AG04450 (cell line): ENCODE data around the gene HACD4. TPM values are rescaled to one million over a fixed set of nuclear protein-coding genes. Genes with fewer than 3 reads are reported as not detected.

Experiments
- CTCF ChIA-PET: fragments of 300-600, 350-600 bp; formaldehyde crosslinking; extraction: SDS; loops from one replicate; lab custom pipeline; 2022; ENCODE audit warnings: antibody characterized with exemption, inconsistent platforms; lab: Charles Lee
- POLR2A ChIA-PET: fragments of 350-600 bp; formaldehyde crosslinking; extraction: SDS; loops from one replicate; lab custom pipeline; 2021; ENCODE audit warnings: antibody characterized with exemption, inconsistent platforms; lab: Yijun Ruan, JAX
- DNase-seq: peaks from one replicate; pipeline ENCODE4 v3.0.0-alpha.2; 2011; ENCODE audit warnings: low read depth, low spot score
- H3K27ac ChIP-seq: one replicate; pipeline ENCODE4 v1.5.1; 2012; ENCODE audit warnings: low read depth, low read length, control low read depth
- H3K27me3 ChIP-seq: one replicate; pipeline ENCODE4 v1.6.0; 2012; ENCODE audit warnings: low read length; ENCODE audit not compliant: control insufficient read depth, insufficient read depth
- H3K4me3 ChIP-seq: 2 replicates; pipeline ENCODE4 v1.5.1; 2011; ENCODE audit warnings: mild to moderate bottlenecking, low read depth, low read length, control low read depth
- H3K9me3 ChIP-seq: 2 replicates; pipeline ENCODE4 v1.5.1; 2012; ENCODE audit warnings: low read length; ENCODE audit not compliant: control insufficient read depth, insufficient read depth
- CTCF ChIP-seq: IDR thresholded peaks from 2 replicates; pipeline ENCODE4 v1.5.1; 2011; ENCODE audit warnings: low read depth, low read length, control low read depth, inconsistent platforms
- polyA plus RNA-seq: library from polyadenylated mRNA; depleted of rRNA; stranded (reverse); fragments of >200 nt; gene quantifications from 2 replicates; pipeline ENCODE4 v1.2.3, GENCODE V29; 2011

The HACD4 gene
- polyA plus RNA-seq, 1 experiment, result 12.1 TPM

GRCh38 chr9:21047281-21047691 lies 15.8 kb upstream of the HACD4 start:
- no peak overlapping the region for H3K27ac ChIP-seq
- no peak overlapping the region for H3K4me3 ChIP-seq
- ChIA-PET POLR2A (no interaction called here), CTCF (no interaction called here)
- no peak for TF ChIP-seq CTCF
- no peak for DNase-seq
- H3K27me3 ChIP-seq, result no peaks in the 10 kb centered on the region
- H3K9me3 ChIP-seq, result no peaks in the 10 kb centered on the region

DNA sequence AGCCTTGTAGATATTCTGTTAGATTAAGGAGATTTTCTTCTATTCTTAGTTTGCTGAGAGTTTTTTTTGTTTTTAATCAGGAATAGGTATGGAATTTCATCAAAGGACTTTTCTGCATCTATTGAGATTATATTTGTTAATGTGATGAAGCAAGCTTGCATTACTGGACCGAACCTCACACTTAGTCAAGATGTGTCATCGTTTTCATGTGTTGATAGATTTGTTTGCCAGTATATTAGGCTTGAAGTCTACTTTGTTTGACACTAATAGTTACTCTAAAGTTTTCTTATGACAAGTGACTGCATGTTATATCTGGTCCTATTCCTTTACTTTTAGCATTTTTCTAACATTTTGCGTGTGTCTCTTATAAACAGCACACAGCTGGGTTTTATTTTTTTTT lies 12.4 kb upstream of the HACD4 start:
- TF ChIP-seq CTCF, result no peak
- Histone ChIP-seq H3K4me3 (no peak overlapping the region), H3K27me3 (no peaks in the 10 kb centered on the region), H3K27ac (no peak overlapping the region), H3K9me3 (no peaks in the 10 kb centered on the region)
- CTCF ChIA-PET, result no interaction called here
- DNase-seq, result no peak
- POLR2A ChIA-PET, result no interaction called here

GRCh38 chr9:21042466-21042865 lies 11.0 kb upstream of the HACD4 start:
- CTCF ChIA-PET, result no interaction called here
- Histone ChIP-seq H3K9me3 (no peaks in the 10 kb centered on the region), H3K4me3 (no peak overlapping the region), H3K27ac (no peak overlapping the region), H3K27me3 (no peaks in the 10 kb centered on the region)
- DNase-seq, result no peak
- TF ChIP-seq CTCF, result no peak
- POLR2A ChIA-PET, result no interaction called here

- H3K4me3 ChIP-seq, result no peak overlapping the region
- CTCF ChIA-PET, result no interaction called here
- H3K27ac ChIP-seq, result no peak overlapping the region
- H3K27me3 ChIP-seq, result no peaks in the 10 kb centered on the region
- no peak for DNase-seq
- no peaks in the 10 kb centered on the region for H3K9me3 ChIP-seq
- no peak for TF ChIP-seq CTCF
- POLR2A ChIA-PET, result no interaction called here
Observed at GRCh38 chr9:21039302-21039701, 7.9 kb upstream of the HACD4 start.

DNA sequence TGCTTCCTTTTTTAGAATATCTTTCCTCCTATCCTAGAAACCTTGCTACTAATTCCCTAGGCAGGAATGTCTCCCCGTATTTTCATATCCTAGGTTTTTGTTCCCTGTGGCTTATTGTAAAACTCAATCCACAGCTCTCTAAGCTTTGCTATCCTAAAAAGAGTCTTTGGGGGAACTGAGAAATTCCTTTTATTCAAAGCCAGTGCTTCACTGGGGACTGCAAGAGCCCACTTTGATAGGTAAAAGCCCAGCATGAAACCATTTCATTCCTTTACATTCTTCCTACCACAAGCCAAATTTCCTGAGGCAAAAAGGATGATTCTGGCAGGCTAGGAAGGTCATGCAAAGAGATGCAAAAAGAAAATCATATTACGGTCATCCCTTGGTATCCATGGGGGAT lies 5.8 kb upstream of the HACD4 start:
- no peak for DNase-seq
- ChIA-PET CTCF (no interaction called here), POLR2A (no interaction called here)
- Histone ChIP-seq H3K4me3 (no peak overlapping the region), H3K27ac (no peak overlapping the region), H3K9me3 (no peaks in the 10 kb centered on the region), H3K27me3 (no peaks in the 10 kb centered on the region)
- no peak for TF ChIP-seq CTCF
